ENCODE data around the gene SHH. TPM values are rescaled to one million over a fixed set of nuclear protein-coding genes. Genes with fewer than 3 reads are reported as not detected.

SHH gene
- total RNA-seq, 1 experiment from 2014 or later, result 0.11 TPM

DNA sequence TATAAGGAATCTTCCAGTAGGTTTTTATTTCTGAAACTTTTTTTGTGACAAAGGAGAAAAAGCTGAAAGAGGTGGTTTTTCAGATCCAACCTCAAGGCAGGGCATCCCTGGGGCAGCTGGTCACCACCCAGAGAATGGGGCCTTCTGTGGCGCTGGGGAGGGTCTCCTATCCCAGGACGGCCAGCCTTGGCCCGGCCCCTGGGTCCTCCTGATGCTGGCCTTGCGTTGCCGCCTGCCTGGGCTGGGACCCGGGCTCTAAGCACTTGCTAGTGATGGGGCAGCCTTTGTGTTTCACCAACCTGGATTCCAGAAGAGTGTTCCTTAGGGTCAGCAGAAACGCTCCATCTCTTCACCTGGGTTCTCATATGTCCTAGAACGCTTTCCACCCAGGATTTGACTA lies 16.3 kb downstream of the SHH start:
- no peaks in the 10 kb centered on the region for H3K36me3 ChIP-seq (ENCODE audit: low read depth, low read length)
- no peaks in the 10 kb centered on the region for H3K79me2 ChIP-seq (ENCODE audit: low read length)
- no peaks in the 10 kb centered on the region for H3K27me3 ChIP-seq (ENCODE audit: low read length)
- DNase-seq (no peak), ATAC-seq (no peak)
- BruUV-seq (replicated peaks), result no TSS peak
- H3K9ac ChIP-seq (ENCODE audit: low read length), result no peak overlapping the region
- H4K20me1 ChIP-seq (ENCODE audit: low read length), result no peaks in the 10 kb centered on the region
- no peaks in the 10 kb centered on the region for H3K9me2 ChIP-seq (replicated peaks; ENCODE audit: low read length)
- H3F3A ChIP-seq (ENCODE audit: low read length, unreplicated experiment), result no peaks in the 10 kb centered on the region
- H2AFZ ChIP-seq (ENCODE audit: low read length), result no peak overlapping the region
- no peak for TF ChIP-seq EZH2phosphoT487 (IDR thresholded peaks at IDR 0.05; ENCODE audit: borderline replicate concordance, low read length)
- no peak overlapping the region for H3K27ac ChIP-seq (ENCODE audit: low read length)
- no peaks in the 10 kb centered on the region for H3K9me3 ChIP-seq (ENCODE audit: low read length)
- POLR2A ChIA-PET (ENCODE audit: unreplicated experiment), result no interaction called here
- H3K4me1 ChIP-seq (ENCODE audit: insufficient read depth, low read length), result no peaks in the 10 kb centered on the region; the same call in 1 of the 2 replicates
- intact Hi-C loops (cut with micrococcal nuclease), result loop anchor here (2.0 kb wide), 1 partner anchor 1021 kb away; no protein-coding TSS in a partner anchor
- H3K4me2 ChIP-seq (ENCODE audit: low read length), result no peak overlapping the region
- H3K4me3 ChIP-seq (ENCODE audit: low read length), result no peak overlapping the region
- CTCF ChIA-PET, result no interaction called here

DNA sequence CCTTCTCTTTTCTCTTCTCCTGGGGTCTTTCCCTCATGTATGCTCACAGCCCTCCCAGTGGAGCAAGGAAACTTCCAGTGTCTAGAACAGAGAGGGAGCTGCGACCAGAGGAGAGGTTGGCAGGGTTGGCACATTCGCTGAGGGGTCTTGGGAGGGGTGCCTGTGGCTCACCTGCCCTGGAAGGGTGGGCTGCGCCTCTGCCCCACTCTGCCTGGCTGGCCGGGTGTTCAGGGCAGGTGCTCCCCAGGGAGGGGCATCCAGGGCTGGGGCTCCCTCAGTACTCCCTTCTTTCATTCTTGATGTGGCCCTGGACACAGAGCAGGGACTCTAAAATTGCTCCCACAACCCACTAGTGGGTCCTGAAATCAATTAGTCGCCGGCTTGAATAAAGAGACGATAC lies 16.9 kb downstream of the SHH start:
- Histone ChIP-seq H3K36me3 (ENCODE audit: low read depth, low read length) (no peaks in the 10 kb centered on the region), H4K20me1 (ENCODE audit: low read length) (no peaks in the 10 kb centered on the region), H3K9ac (ENCODE audit: low read length) (no peak overlapping the region), H3K4me1 (ENCODE audit: insufficient read depth, low read length) (no peaks in the 10 kb centered on the region; the same call in 1 of the 2 replicates), H3K4me3 (ENCODE audit: low read length) (no peak overlapping the region), H3K79me2 (ENCODE audit: low read length) (no peaks in the 10 kb centered on the region), H3K4me2 (ENCODE audit: low read length) (no peak overlapping the region), H3K9me3 (ENCODE audit: low read length) (no peaks in the 10 kb centered on the region), H3K27ac (ENCODE audit: low read length) (no peak overlapping the region), H3F3A (ENCODE audit: low read length, unreplicated experiment) (no peaks in the 10 kb centered on the region), H3K9me2 (replicated peaks; ENCODE audit: low read length) (no peaks in the 10 kb centered on the region), H2AFZ (ENCODE audit: low read length) (no peak overlapping the region), H3K27me3 (ENCODE audit: low read length) (no peaks in the 10 kb centered on the region)
- ChIA-PET CTCF (no interaction called here), POLR2A (ENCODE audit: unreplicated experiment) (no interaction called here)
- no TSS peak for BruUV-seq (replicated peaks)
- ATAC-seq (no peak), DNase-seq (no peak)
- no peak for TF ChIP-seq EZH2phosphoT487 (IDR thresholded peaks at IDR 0.05; ENCODE audit: borderline replicate concordance, low read length)
- TF ChIP-seq EZH2 (IDR thresholded peaks at IDR 0.05; ENCODE audit: low read length, unreplicated experiment), result no peak
- intact Hi-C loops (cut with micrococcal nuclease), result no loop called here

GRCh38 chr7:155794196-155794595 lies 18.1 kb downstream of the SHH start:
- intact Hi-C loops (cut with micrococcal nuclease), result no loop called here
- H4K20me1 ChIP-seq (ENCODE audit: low read length), result no peaks in the 10 kb centered on the region
- no peaks in the 10 kb centered on the region for H3K27me3 ChIP-seq (ENCODE audit: low read length)
- H3K27ac ChIP-seq (ENCODE audit: low read length), result no peak overlapping the region
- no peak for TF ChIP-seq CTCF (conservative IDR thresholded peaks at IDR 0.05; ENCODE audit: low read depth, low read length)
- TF ChIP-seq EZH2 (IDR thresholded peaks at IDR 0.05; ENCODE audit: low read length, unreplicated experiment), result no peak
- TF ChIP-seq EZH2phosphoT487 (IDR thresholded peaks at IDR 0.05; ENCODE audit: borderline replicate concordance, low read length), result no peak
- H3K9ac ChIP-seq (ENCODE audit: low read length), result no peak overlapping the region
- ATAC-seq (no peak), DNase-seq (no peak)
- H3K9me2 ChIP-seq (replicated peaks; ENCODE audit: low read length), result no peaks in the 10 kb centered on the region
- no peaks in the 10 kb centered on the region for H3K9me3 ChIP-seq (ENCODE audit: low read length)
- no peaks in the 10 kb centered on the region; the same call in 1 of the 2 replicates for H3K4me1 ChIP-seq (ENCODE audit: insufficient read depth, low read length)
- no peak overlapping the region for H2AFZ ChIP-seq (ENCODE audit: low read length)
- no peaks in the 10 kb centered on the region for H3K36me3 ChIP-seq (ENCODE audit: low read depth, low read length)
- H3K79me2 ChIP-seq (ENCODE audit: low read length), result no peaks in the 10 kb centered on the region
- no TSS peak for BruUV-seq (replicated peaks)
- POLR2A ChIA-PET (ENCODE audit: unreplicated experiment), result no interaction called here
- CTCF ChIA-PET, result no interaction called here
- no peak overlapping the region for H3K4me2 ChIP-seq (ENCODE audit: low read length)
- H3F3A ChIP-seq (ENCODE audit: low read length, unreplicated experiment), result no peaks in the 10 kb centered on the region
- no peak overlapping the region for H3K4me3 ChIP-seq (ENCODE audit: low read length)

GRCh38 chr7:155793720-155794119 lies 18.5 kb downstream of the SHH start:
- ATAC-seq, result no peak
- CTCF ChIA-PET, result no interaction called here
- no peaks in the 10 kb centered on the region for H3K27me3 ChIP-seq (ENCODE audit: low read length)

More at GRCh38 chr7:155793720-155794119, 18.5 kb downstream of the SHH start:
- H3K4me3 ChIP-seq (ENCODE audit: low read length), result no peak overlapping the region
- no TSS peak for BruUV-seq (replicated peaks)
- no peak for DNase-seq
- no peaks in the 10 kb centered on the region for H3K9me2 ChIP-seq (replicated peaks; ENCODE audit: low read length)
- H3K9me3 ChIP-seq (ENCODE audit: low read length), result no peaks in the 10 kb centered on the region
- H3K9ac ChIP-seq (ENCODE audit: low read length), result no peak overlapping the region
- POLR2A ChIA-PET (ENCODE audit: unreplicated experiment), result no interaction called here
- H3K36me3 ChIP-seq (ENCODE audit: low read depth, low read length), result no peaks in the 10 kb centered on the region
- H2AFZ ChIP-seq (ENCODE audit: low read length), result no peak overlapping the region
- H3K27ac ChIP-seq (ENCODE audit: low read length), result no peak overlapping the region
- no peaks in the 10 kb centered on the region for H4K20me1 ChIP-seq (ENCODE audit: low read length)
- no peak overlapping the region for H3K4me2 ChIP-seq (ENCODE audit: low read length)
- H3K4me1 ChIP-seq (ENCODE audit: insufficient read depth, low read length), result no peaks in the 10 kb centered on the region; the same call in 1 of the 2 replicates
- no peaks in the 10 kb centered on the region for H3F3A ChIP-seq (ENCODE audit: low read length, unreplicated experiment)
- no peaks in the 10 kb centered on the region for H3K79me2 ChIP-seq (ENCODE audit: low read length)
- TF ChIP-seq CTCF (conservative IDR thresholded peaks at IDR 0.05; ENCODE audit: low read depth, low read length), result no peak
- TF ChIP-seq EZH2phosphoT487 (IDR thresholded peaks at IDR 0.05; ENCODE audit: borderline replicate concordance, low read length), result no peak
- no peak for TF ChIP-seq EZH2 (IDR thresholded peaks at IDR 0.05; ENCODE audit: low read length, unreplicated experiment)
- intact Hi-C loops (cut with micrococcal nuclease), result no loop called here
